Keratinocyte (primary cell): ENCODE data around the gene SMARCAL1. TPM values are rescaled to one million over a fixed set of nuclear protein-coding genes. Genes with fewer than 3 reads are reported as not detected.

ENCODE experiments used
- DNase-seq: peaks from one replicate; pipeline ENCODE4 v3.0.0-alpha.2; 2011; ENCODE audit warnings: low read depth, missing footprints, low spot score
- FAIRE-seq: peaks from 2 replicates; lab custom pipeline; 2011; peaks lifted over from hg19 to GRCh38; lab: Jason Lieb, UNC
- H2AFZ ChIP-seq: 2 replicates; pipeline ENCODE4 v1.6.0; 2012; ENCODE audit warnings: low read length, control low read depth, inconsistent platforms; ENCODE audit not compliant: control insufficient read depth
- H3K27ac ChIP-seq: 2 replicates; pipeline ENCODE4 v1.5.1; 2011; ENCODE audit warnings: low read length; ENCODE audit not compliant: control insufficient read depth, insufficient read depth
- H3K27me3 ChIP-seq: 3 replicates; pipeline ENCODE4 v1.6.0; 2011; ENCODE audit warnings: low read length; ENCODE audit not compliant: control insufficient read depth, insufficient read depth; ENCODE audit errors: extremely low read depth
- H3K36me3 ChIP-seq, 2 experiments: 2 replicates in 1 of 2; 3 replicates in 1 of 2; pipeline ENCODE4 v1.5.1; 2011; ENCODE audit warnings: low read length in 2 of 2, mild to moderate bottlenecking in 1 of 2; ENCODE audit not compliant: control insufficient read depth in 2 of 2, insufficient read depth in 2 of 2; ENCODE audit errors: extremely low read depth in 1 of 2
- H3K4me1 ChIP-seq: 3 replicates; pipeline ENCODE4 v1.5.1; 2011; ENCODE audit warnings: low read length; ENCODE audit not compliant: control insufficient read depth, insufficient read depth; ENCODE audit errors: extremely low read depth
- H3K4me2 ChIP-seq: 3 replicates; pipeline ENCODE4 v1.6.0; 2011; ENCODE audit warnings: low read depth, low read length; ENCODE audit not compliant: control insufficient read depth, insufficient read depth; ENCODE audit errors: extremely low read depth
- H3K4me3 ChIP-seq, 3 experiments: fragments of 200-600 bp in 1 of 3; sonication (generic) in 1 of 3; 2 replicates in 2 of 3; 3 replicates in 1 of 3; pipeline ENCODE4 v1.5.1; 2011 to 2016; ENCODE audit warnings: low read length in 3 of 3, mild to moderate bottlenecking in 3 of 3, control low read depth in 2 of 3, inconsistent platforms in 1 of 3, low read depth in 1 of 3, mixed read lengths in 1 of 3, mixed run types in 1 of 3, moderate library complexity in 1 of 3; ENCODE audit not compliant: control insufficient read depth in 2 of 3, insufficient read depth in 2 of 3; ENCODE audit errors: extremely low read depth in 1 of 3
- H3K79me2 ChIP-seq: 2 replicates; pipeline ENCODE4 v1.6.0; 2012; ENCODE audit warnings: low read length; ENCODE audit not compliant: control insufficient read depth, insufficient read depth
- H3K9ac ChIP-seq: 3 replicates; pipeline ENCODE4 v1.6.0; 2011; ENCODE audit warnings: low read length; ENCODE audit not compliant: control insufficient read depth, insufficient read depth; ENCODE audit errors: extremely low read depth
- H3K9me1 ChIP-seq: 3 replicates; pipeline ENCODE4 v1.6.0; 2011; ENCODE audit warnings: low read length; ENCODE audit not compliant: control insufficient read depth, insufficient read depth; ENCODE audit errors: extremely low read depth
- H3K9me3 ChIP-seq: 2 replicates; pipeline ENCODE4 v1.5.1; 2012; ENCODE audit warnings: low read depth, low read length; ENCODE audit not compliant: control insufficient read depth
- H4K20me1 ChIP-seq: 3 replicates; pipeline ENCODE4 v1.6.0; 2011; ENCODE audit warnings: low read length; ENCODE audit not compliant: control insufficient read depth, insufficient read depth; ENCODE audit errors: extremely low read depth
- EZH2 ChIP-seq: IDR thresholded peaks from one replicate; pipeline ENCODE4 v1.6.1; 2012; ENCODE audit warnings: inconsistent platforms, mild to moderate bottlenecking, low read length, moderate library complexity
- dilution Hi-C: fragments of 300-500 bp; cut with MboI; formaldehyde crosslinking; loops from one replicate; pipeline ENCODE4 v1.7.0; 2020; ENCODE audit warnings: low sequenced_read_pairs; ENCODE audit not compliant: extremely low pct_ligation_motif_present
- polyA plus RNA-seq, 5 experiments: library from polyadenylated mRNA; depleted of rRNA in 3 of 5; stranded (reverse) in 3 of 5; stranded (forward) in 1 of 5; unstranded in 1 of 5; fragments of >200 nt; gene quantifications; 1 replicate in 1 of 5; 2 replicates in 3 of 5; 3 replicates in 1 of 5; pipeline versions ENCODE4 v1.2.1 to v1.2.3, GENCODE V29; 2011 to 2012; ENCODE audit warnings: missing spikeins in 2 of 5, low read depth in 1 of 5, low replicate concordance in 1 of 5
- TF ChIP-seq, protein P1 (sequence below), 3 experiments: IDR thresholded peaks in 1 of 3; conservative IDR thresholded peaks in 1 of 3; optimal IDR thresholded peaks in 1 of 3; 2 replicates in 2 of 3; 3 replicates in 1 of 3; pipeline versions ENCODE3 to v1.5.1; 2011; ENCODE audit warnings: low read length in 3 of 3, mild to moderate bottlenecking in 3 of 3, moderate library complexity in 2 of 3, control low read depth in 1 of 3, inconsistent platforms in 1 of 3; ENCODE audit not compliant: insufficient read depth in 2 of 3; ENCODE audit errors: extremely low read depth in 1 of 3

Gene SMARCAL1
- polyA plus RNA-seq, 1 donor (not counting 4 experiments of a cell fraction or from before 2014, with no cell fraction given), result 26.3 TPM

DNA sequence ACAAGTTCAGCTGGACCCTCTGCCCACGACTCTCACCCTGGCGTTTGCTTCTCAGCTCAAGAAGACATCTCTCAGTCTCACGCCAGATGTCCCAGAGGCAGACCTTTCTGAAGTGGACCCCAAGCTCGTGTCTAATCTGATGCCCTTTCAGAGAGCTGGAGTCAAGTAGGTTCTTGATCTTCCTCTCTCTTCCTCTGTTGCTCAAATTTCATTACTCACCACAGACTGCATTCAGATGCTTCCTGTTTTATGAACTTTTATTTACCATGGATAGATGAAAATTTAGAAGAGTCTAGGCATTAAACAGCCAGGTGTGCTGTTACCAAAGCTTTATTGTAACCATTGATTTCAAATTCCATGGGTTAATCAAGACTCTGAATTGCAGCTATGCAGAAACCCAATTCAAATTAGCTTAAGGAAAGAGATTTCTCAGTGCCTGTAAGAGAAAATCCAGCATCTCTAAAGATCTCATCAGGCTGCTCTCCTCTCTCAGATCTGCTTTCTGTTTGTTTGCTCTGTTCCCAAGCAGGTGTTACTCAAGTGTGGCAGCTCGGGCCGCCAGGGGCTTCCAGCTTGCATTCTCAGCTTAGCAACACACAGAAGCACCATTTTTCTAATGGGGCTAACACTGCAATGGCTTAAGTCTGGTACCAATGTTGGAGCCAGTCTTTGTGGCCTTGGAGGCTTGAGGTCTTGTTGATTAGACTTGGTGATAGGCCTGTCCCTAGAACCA lies 16.5 kb downstream of the SMARCAL1 start:
- peaks cover 6% of the 10 kb centered on the region for H3K4me1 ChIP-seq
- H4K20me1 ChIP-seq, result no peaks in the 10 kb centered on the region
- H3K27ac ChIP-seq, result no peak overlapping the region
- peaks cover 31 to 57% of the 10 kb centered on the region in 2 experiments for H3K36me3 ChIP-seq
- no peak overlapping the region for H3K4me3 ChIP-seq
- H3K9me3 ChIP-seq, result peaks cover 3% of the 10 kb centered on the region
- DNase-seq (no peak), FAIRE-seq (no peak)
- no peak overlapping the region for H3K9ac ChIP-seq
- H3K27me3 ChIP-seq, result no peaks in the 10 kb centered on the region
- TF ChIP-seq, protein P1, sequence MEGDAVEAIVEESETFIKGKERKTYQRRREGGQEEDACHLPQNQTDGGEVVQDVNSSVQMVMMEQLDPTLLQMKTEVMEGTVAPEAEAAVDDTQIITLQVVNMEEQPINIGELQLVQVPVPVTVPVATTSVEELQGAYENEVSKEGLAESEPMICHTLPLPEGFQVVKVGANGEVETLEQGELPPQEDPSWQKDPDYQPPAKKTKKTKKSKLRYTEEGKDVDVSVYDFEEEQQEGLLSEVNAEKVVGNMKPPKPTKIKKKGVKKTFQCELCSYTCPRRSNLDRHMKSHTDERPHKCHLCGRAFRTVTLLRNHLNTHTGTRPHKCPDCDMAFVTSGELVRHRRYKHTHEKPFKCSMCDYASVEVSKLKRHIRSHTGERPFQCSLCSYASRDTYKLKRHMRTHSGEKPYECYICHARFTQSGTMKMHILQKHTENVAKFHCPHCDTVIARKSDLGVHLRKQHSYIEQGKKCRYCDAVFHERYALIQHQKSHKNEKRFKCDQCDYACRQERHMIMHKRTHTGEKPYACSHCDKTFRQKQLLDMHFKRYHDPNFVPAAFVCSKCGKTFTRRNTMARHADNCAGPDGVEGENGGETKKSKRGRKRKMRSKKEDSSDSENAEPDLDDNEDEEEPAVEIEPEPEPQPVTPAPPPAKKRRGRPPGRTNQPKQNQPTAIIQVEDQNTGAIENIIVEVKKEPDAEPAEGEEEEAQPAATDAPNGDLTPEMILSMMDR (optimal IDR thresholded peaks at IDR 0.05 in 1 of 3, IDR thresholded peaks at IDR 0.05 in 1 of 3, conservative IDR thresholded peaks at IDR 0.05 in 1 of 3; ENCODE audit: extremely low read depth in 1 of 3, insufficient read depth in 2 of 3, low read length in 3 of 3), result no peak
- TF ChIP-seq EZH2, result no peak
- H3K79me2 ChIP-seq, result no peaks in the 10 kb centered on the region
- H3K9me1 ChIP-seq, result no peaks in the 10 kb centered on the region
- no peak overlapping the region for H3K4me2 ChIP-seq
- no peak overlapping the region for H2AFZ ChIP-seq
- dilution Hi-C loops, result no loop called here

DNA sequence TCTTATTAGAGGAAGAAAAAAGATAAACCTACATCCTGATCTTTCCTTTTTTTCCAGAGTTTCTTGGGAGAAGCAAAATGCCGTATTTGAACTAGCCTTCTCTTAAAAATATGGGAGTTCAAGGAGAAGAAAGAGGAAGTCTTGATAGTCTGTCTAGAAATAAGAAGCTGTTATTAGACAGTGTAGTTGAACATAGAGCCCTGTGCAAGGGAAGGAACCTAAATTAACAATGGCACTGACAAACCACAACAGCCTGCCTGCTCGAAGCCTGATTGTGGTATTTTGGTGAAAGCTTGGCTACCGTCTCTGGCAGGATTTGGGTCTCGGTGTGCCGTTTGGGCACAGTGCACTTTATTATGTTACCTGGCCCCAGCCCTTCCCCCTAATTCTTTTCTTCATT lies 17.1 kb downstream of the SMARCAL1 start:
- peaks cover 3% of the 10 kb centered on the region for H3K9me3 ChIP-seq
- no peak overlapping the region for H3K4me3 ChIP-seq
- no peaks in the 10 kb centered on the region for H3K9me1 ChIP-seq
- FAIRE-seq (no peak), DNase-seq (no peak)
- no peak overlapping the region for H2AFZ ChIP-seq
- H3K36me3 ChIP-seq, result peaks cover 26 to 58% of the 10 kb centered on the region in 2 experiments
- no peaks in the 10 kb centered on the region for H4K20me1 ChIP-seq
- no peak overlapping the region for H3K4me2 ChIP-seq
- no peaks in the 10 kb centered on the region for H3K79me2 ChIP-seq
- TF ChIP-seq, protein P1 (optimal IDR thresholded peaks at IDR 0.05 in 1 of 3, IDR thresholded peaks at IDR 0.05 in 1 of 3, conservative IDR thresholded peaks at IDR 0.05 in 1 of 3; ENCODE audit: extremely low read depth in 1 of 3, insufficient read depth in 2 of 3, low read length in 3 of 3), result no peak
- TF ChIP-seq EZH2, result no peak
- dilution Hi-C loops, result no loop called here
- no peaks in the 10 kb centered on the region for H3K27me3 ChIP-seq
- peaks cover 6% of the 10 kb centered on the region for H3K4me1 ChIP-seq
- H3K9ac ChIP-seq, result no peak overlapping the region
- H3K27ac ChIP-seq, result no peak overlapping the region
